Colonic mucosa (tissue), 4 donors: Measurements from ENCODE around the gene KLHL17. TPM values are rescaled to one million over a fixed set of nuclear protein-coding genes. Genes with fewer than 3 reads are reported as not detected.
A peak's percentile ranks its signal among the peaks of the same experiment; 100 is the strongest.
"Not testable (repeated sequence)": the region's sequence is repeated elsewhere in the genome, so short reads cannot be mapped to it uniquely, and the experiment has no call there.

Source experiments
- DNase-seq: peaks from one replicate; pipeline ENCODE4 v3.0.0-alpha.2; 2020
- H3K27ac ChIP-seq: fragments of 200-600 bp; one replicate; pipeline ENCODE4 v1.8.0; 2021
- H3K27me3 ChIP-seq: fragments of 200-600 bp; one replicate; pipeline ENCODE4 v1.8.0; 2021
- H3K36me3 ChIP-seq: fragments of 200-600 bp; one replicate; pipeline ENCODE4 v1.8.0; 2021
- H3K4me1 ChIP-seq: fragments of 200-600 bp; one replicate; pipeline ENCODE4 v1.8.0; 2021; ENCODE audit warnings: mild to moderate bottlenecking
- H3K4me3 ChIP-seq: fragments of 200-600 bp; one replicate; pipeline ENCODE4 v1.8.0; 2021
- H3K9ac ChIP-seq, 2 donors: one replicate each; pipeline ENCODE4 v1.7.0; 2013; ENCODE audit warnings: control low read depth in 2 of 2, low read depth in 2 of 2, low read length in 2 of 2
- H3K9me3 ChIP-seq: fragments of 200-600 bp; one replicate; pipeline ENCODE4 v1.8.0; 2021
- CTCF ChIP-seq: fragments of 200-600 bp; IDR thresholded peaks from one replicate; pipeline ENCODE4 v1.8.0; 2022; ENCODE audit warnings: antibody characterized with exemption, mild to moderate bottlenecking
- intact Hi-C: fragments of 100-400 bp; cut with DNase I; formaldehyde crosslinking; loops from one replicate; pipeline ENCODE4 v1.14.1; 2022
- total RNA-seq, 2 donors: library from RNA; stranded (reverse); fragmentation: NEBNext Ultra II Directional in 1 of 2; extraction: Animal tissue kit (Norgen Biotek cat#: 25700) in 1 of 2; gene quantifications; one replicate each; pipeline ENCODE4 v1.2.1, GENCODE V29; 2021
- donor health status: healthy.
- donor health status: DM: no; HTN: no; CAD: no.
- donor health status: DM: no; HTN: no; CAD: no.

Gene KLHL17
- total RNA-seq, 2 donors from 2014 or later, result 9.9 to 16.7 TPM

DNA sequence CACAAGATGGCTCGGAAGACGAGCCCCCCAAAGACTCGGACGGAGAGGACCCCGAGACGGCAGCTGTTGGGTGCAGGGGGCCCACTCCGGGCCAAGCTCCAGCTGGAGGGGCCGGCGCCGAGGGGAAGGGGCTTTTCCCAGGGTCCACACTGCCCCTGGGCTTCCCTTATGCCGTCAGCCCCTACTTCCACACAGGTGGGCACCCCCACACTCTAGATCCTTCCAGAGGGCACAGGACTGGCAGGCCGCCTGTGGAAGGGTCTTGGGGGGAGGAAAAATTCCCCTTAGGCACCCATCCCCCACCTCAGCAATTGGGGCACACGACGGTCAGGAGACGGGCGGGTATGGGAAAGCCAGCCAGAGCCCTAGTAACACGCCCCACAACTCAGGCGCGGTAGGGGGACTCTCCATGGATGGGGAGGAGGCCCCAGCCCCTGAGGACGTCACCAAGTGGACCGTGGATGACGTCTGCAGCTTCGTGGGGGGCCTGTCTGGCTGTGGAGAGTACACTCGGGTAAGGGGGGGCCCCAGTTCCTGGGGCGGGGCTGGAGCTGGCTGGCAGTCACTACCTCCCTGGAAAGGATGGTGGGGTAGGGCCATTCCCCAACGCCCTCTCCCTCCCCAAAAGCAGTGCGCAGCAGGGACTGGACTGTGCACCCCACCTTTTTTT is 17.4 kb upstream of the KLHL17 start:
- Histone ChIP-seq H3K36me3 (no peaks in the 10 kb centered on the region), H3K4me3 (peak overlapping the region; percentile 32), H3K27ac (peak overlapping the region; percentile 65), H3K9ac (peak overlapping the region; percentile 26 to 60), H3K4me1 (peaks cover 14% of the 10 kb centered on the region), H3K27me3 (peaks cover 46% of the 10 kb centered on the region), H3K9me3 (no peaks in the 10 kb centered on the region)
- intact Hi-C loops, result no loop called here
- DNase-seq, result peak; percentile 59
- no peak for TF ChIP-seq CTCF

GRCh38 chr1:943545-944340 is 16.6 kb upstream of the KLHL17 start:
- no peak overlapping the region for H3K4me3 ChIP-seq
- peaks cover 14% of the 10 kb centered on the region for H3K4me1 ChIP-seq

DNA sequence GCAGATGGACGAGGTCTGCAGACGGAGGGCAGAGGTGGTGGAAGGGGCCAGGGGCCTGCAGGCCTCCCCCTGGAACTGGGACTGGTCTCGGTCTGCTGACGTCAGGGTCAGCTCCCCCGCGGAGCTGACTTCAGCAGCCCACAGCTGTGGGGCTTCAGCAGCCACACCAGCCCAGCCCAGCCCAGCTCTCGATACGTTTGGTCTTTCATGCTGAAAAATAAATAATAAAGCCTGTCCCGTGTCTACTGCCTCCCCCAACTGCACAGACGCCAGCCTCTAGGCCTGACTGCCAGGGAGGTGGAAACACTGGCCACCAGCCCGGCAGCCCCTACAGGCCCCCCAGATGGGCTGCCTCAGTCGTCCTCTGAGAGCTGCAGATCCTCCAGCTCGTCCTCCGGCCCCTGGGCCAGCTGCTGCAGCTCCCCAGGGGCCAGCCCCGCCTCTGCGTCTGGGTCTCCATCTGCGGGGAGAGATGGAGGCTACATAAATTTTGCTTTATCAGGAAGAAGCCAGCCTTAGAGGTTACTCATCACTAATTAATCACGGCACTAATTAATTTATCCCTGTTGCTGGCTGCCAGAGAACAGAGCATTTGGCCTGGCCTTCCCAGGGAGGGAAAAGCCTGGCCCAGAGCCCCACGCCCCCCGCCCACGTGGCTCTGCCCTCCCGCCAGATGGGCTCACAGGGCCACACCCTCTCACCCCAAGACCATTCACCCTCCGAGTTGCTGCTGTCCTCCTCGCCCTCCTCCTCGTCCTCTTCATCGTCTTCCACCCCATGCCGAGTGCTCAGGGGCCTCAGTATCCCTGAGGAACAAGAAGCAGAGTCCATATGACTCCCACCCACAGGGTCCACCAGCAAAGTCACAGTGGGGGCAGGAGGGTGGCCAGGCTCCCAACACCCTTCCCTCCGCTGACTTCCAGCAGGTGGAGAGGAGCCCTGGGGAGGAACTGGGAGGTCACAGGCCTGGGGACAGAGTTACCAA is 15.8 kb upstream of the KLHL17 start:
- TF ChIP-seq CTCF, result no peak
- intact Hi-C loops, result no loop called here
- no peak for DNase-seq
- Histone ChIP-seq H3K9ac (no peak overlapping the region), H3K9me3 (no peaks in the 10 kb centered on the region), H3K4me3 (no peak overlapping the region), H3K27ac (peak overlapping the region; percentile 55), H3K36me3 (no peaks in the 10 kb centered on the region), H3K4me1 (peaks cover 14% of the 10 kb centered on the region), H3K27me3 (peaks cover 33% of the 10 kb centered on the region)

More at GRCh38 chr1:943545-944340, 16.6 kb upstream of the KLHL17 start:
- no peak for DNase-seq
- intact Hi-C loops, result no loop called here
- Histone ChIP-seq H3K27ac (peak overlapping the region; percentile 55), H3K36me3 (no peaks in the 10 kb centered on the region), H3K9ac (no peak overlapping the region), H3K9me3 (no peaks in the 10 kb centered on the region), H3K27me3 (peaks cover 42% of the 10 kb centered on the region)
- no peak for TF ChIP-seq CTCF

DNA sequence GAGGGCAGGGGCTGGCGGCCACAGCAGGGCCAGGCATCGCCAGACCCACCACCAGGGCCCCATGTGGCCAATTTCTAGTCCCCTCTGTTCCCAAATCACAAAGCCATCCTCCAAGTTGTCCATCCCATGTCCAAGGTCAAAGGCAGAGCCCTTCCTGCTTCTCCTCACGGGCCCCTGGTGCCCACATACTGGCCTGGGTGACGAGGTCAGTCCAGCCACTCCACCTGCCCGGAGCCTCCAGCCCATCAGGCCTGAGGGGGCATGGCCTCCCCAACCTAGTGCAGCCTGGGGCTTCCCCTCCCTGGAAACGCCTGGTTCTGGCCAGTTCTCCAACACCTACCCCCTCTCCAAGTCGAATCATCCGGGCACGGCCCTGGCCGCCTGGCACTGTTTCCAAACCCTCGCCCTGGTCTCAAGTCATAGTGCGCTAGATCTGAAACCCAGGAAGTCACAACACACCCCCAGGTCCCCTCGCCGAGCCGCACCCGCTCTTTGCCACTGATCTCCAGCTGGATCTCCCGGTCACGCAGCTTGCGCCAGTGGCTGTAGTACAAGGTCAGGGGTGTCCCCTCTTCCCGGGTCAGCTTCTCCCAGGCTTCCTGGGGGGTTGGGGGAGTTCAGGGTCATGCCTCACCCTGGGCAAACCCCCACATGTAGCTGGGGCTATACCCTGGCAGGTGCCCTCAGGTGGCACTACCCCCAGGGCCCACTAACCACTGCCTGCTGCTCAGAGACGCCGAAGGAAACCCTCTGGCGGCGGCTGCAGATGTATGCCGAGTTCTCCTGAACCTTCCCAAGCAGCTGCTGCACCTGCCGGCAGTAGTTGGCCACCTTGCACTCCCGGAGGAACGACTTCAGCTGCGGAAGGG is 14.5 kb upstream of the KLHL17 start:
- H3K9me3 ChIP-seq, result no peaks in the 10 kb centered on the region
- no peak for DNase-seq
- H3K36me3 ChIP-seq, result no peaks in the 10 kb centered on the region
- H3K9ac ChIP-seq, result no peak overlapping the region
- no peak for TF ChIP-seq CTCF
- intact Hi-C loops, result no loop called here
- H3K4me3 ChIP-seq, result no peak overlapping the region
- peaks cover 7% of the 10 kb centered on the region for H3K4me1 ChIP-seq
- H3K27ac ChIP-seq, result no peak overlapping the region
- peaks cover 22% of the 10 kb centered on the region for H3K27me3 ChIP-seq

DNA sequence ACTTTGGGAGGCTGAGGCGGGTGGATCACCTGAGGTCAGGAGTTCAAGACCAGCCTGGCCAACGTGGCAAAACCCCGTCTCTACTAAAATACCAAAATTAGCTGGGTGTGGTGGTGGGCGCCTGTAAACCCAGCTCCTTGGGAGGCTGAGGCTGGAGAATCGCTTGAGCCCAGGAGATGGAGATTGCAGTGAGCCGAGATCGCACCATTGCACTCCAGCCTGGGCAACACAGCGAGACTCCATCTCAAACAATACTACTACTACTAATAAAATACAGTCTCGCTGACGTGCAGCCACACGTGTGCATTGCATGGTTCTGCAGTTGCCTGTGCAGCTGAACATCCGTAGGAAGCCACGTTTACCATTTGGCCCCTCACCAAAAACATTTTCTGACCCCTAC is 13.6 kb upstream of the KLHL17 start:
- H3K36me3 ChIP-seq, H3K4me3 ChIP-seq, H3K9ac ChIP-seq, H3K9me3 ChIP-seq, DNase-seq, H3K4me1 ChIP-seq, intact Hi-C loops, H3K27ac ChIP-seq: not testable (repeated sequence)
- H3K27me3 ChIP-seq, result peaks cover 13% of the 10 kb centered on the region
